Lower leg skin (tissue), 4 donors: ENCODE results near the gene NRSN1. TPM values are rescaled to one million over a fixed set of nuclear protein-coding genes. Genes with fewer than 3 reads are reported as not detected.

Experiments used
- DNase-seq, 2 donors: peaks; one replicate each; pipeline ENCODE4 v3.0.0-alpha.2; 2019; ENCODE audit warnings: low spot score in 2 of 2
- H3K4me3 ChIP-seq: fragments of 200-600 bp; sonication (generic); 2 replicates; pipeline ENCODE4 v1.5.1; 2017; ENCODE audit warnings: mild to moderate bottlenecking, low read depth; ENCODE audit not compliant: poor library complexity, severe bottlenecking
- POLR2A ChIP-seq, 2 donors: fragments of 450-650 bp; IDR thresholded peaks; one replicate each; pipeline ENCODE4 v1.6.1; 2016 to 2017; ENCODE audit warnings: antibody characterized with exemption in 2 of 2, mild to moderate bottlenecking in 1 of 2, moderate library complexity in 1 of 2
- WGBS, 2 donors: methylation state at CpG; one replicate each; pipeline ENCODE4 v1.1.5; 2018; 5-methylcytosine and 5-hydroxymethylcytosine counted together
- intact Hi-C: fragments of 100-400 bp; cut with DNase I; formaldehyde crosslinking; loops from one replicate; pipeline ENCODE4 v1.15.0; 2023; ENCODE audit warnings: low total_unique reads
- total RNA-seq, 4 donors: library from RNA; depleted of rRNA; stranded (reverse); fragments of >200 nt; gene quantifications; one replicate each; pipeline ENCODE4 v1.1.0, GENCODE V29; 2016
- TF ChIP-seq, protein P1 (sequence below), 3 donors: fragments of 450-650 bp; IDR thresholded peaks; one replicate each; pipeline ENCODE4 v1.5.1; 2016; ENCODE audit warnings: antibody characterized with exemption in 3 of 3, mild to moderate bottlenecking in 3 of 3, moderate library complexity in 2 of 3

Gene NRSN1
- total RNA-seq, 4 donors from 2014 or later = not detected

DNA sequence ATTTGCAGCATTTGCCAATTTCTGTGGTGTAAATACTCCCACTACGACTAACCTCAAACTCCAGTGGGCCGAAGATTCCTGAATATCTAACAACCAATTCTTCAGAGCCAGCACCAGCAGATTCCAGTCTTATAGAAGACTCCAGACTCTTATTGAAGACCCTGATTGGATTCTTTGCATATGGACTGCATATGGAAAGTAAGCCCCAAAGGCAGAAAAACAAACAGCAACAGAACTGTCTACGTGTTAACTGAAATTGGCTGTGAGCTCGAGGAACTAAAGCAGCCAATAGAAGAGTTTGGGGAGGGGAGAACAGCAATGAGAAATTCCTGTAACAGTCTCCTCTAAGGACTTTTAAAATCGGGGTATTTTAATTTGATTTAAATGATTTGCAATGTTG lies 19.7 kb upstream of the NRSN1 start:
- WGBS, 2 donors = 75 to 77% methylated on average over 5 of the region's 5 CpGs
- DNase-seq = no peak
- TF ChIP-seq, protein P1, sequence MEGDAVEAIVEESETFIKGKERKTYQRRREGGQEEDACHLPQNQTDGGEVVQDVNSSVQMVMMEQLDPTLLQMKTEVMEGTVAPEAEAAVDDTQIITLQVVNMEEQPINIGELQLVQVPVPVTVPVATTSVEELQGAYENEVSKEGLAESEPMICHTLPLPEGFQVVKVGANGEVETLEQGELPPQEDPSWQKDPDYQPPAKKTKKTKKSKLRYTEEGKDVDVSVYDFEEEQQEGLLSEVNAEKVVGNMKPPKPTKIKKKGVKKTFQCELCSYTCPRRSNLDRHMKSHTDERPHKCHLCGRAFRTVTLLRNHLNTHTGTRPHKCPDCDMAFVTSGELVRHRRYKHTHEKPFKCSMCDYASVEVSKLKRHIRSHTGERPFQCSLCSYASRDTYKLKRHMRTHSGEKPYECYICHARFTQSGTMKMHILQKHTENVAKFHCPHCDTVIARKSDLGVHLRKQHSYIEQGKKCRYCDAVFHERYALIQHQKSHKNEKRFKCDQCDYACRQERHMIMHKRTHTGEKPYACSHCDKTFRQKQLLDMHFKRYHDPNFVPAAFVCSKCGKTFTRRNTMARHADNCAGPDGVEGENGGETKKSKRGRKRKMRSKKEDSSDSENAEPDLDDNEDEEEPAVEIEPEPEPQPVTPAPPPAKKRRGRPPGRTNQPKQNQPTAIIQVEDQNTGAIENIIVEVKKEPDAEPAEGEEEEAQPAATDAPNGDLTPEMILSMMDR (IDR thresholded peaks at IDR 0.05) = no peak
- TF ChIP-seq POLR2A (IDR thresholded peaks at IDR 0.05) = no peak
- no peak overlapping the region for H3K4me3 ChIP-seq
- intact Hi-C loops = no loop called here

DNA sequence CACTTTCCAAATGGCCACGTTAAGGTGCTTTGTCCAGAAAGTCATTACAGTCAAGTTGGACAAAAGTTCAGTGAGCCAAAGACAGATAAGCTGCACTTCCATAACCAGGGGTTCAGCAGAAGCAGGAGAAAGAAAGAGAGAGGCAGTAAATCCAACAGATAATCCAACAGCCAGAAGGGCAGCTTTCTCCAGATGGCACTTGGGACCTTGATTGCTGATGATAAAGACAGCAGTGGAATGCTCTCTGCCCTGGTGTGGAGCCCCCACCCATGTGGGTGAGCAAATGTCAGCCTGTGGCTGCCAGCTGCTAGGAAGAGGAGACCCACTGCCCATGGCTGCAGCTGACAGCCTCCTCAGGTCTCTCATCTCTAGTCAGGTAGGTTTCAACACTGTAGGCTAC lies 18.7 kb upstream of the NRSN1 start:
- H3K4me3 ChIP-seq = no peak overlapping the region
- intact Hi-C loops = no loop called here
- TF ChIP-seq POLR2A (IDR thresholded peaks at IDR 0.05) = no peak
- TF ChIP-seq, protein P1 (IDR thresholded peaks at IDR 0.05) = no peak
- WGBS, 2 donors = 85 to 86% methylated on average over 1 of the region's 1 CpG
- DNase-seq = no peak

DNA sequence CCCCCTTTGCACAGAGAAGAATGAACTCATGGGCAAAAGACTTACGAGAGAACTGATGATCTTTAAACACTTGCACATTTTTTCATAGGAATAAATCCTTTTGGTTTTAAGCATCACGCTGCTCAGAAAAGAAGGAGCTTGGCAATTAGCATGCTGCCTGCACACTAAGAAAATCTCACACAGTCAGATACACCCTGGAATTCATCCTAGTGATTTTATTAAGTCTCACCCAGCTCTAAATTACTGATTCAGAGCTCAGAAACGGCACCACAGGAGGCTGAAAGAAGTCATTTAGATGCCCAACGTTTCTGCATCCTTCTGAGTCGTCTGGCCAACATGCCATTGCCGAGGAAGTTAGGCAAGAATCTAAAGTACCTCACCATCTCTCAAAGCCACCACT lies 18.0 kb upstream of the NRSN1 start:
- DNase-seq = no peak
- no peak for TF ChIP-seq POLR2A (IDR thresholded peaks at IDR 0.05)
- TF ChIP-seq, protein P1 (IDR thresholded peaks at IDR 0.05) = no peak
- no peak overlapping the region for H3K4me3 ChIP-seq
- 66 to 70% methylated on average over 6 of the region's 6 CpGs for WGBS, 2 donors
- intact Hi-C loops = no loop called here

GRCh38 chr6:24110417-24110816 lies 15.6 kb upstream of the NRSN1 start:
- TF ChIP-seq POLR2A (IDR thresholded peaks at IDR 0.05) = no peak
- TF ChIP-seq, protein P1 (IDR thresholded peaks at IDR 0.05) = no peak
- DNase-seq = no peak
- no peak overlapping the region for H3K4me3 ChIP-seq
- WGBS, 2 donors = 0% methylated on average over 1 of the region's 1 CpG
- intact Hi-C loops = no loop called here

DNA sequence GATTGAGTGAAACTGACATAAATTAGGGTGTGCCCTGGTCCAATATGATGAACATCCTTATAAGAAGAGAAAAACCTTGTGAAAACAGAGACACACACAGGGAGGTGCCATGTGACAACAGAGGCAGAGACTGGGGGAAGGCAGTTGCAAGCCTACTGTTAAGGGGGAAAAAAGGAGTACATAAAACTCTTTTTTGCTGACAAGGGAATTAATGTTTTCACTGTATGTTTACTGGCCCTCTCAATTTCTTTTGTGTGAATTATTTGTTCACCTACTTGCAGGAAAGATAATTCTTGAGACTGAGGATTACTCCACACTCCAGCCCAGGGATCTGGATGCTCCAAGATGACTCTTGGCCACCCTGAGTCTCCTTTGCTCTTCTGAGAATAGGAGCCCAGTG lies 12.1 kb upstream of the NRSN1 start:
- no peak for DNase-seq
- no peak overlapping the region for H3K4me3 ChIP-seq
- intact Hi-C loops = no loop called here
- TF ChIP-seq, protein P1 (IDR thresholded peaks at IDR 0.05) = no peak
- no peak for TF ChIP-seq POLR2A (IDR thresholded peaks at IDR 0.05)

- no peak for TF ChIP-seq POLR2A (IDR thresholded peaks at IDR 0.05)
- TF ChIP-seq, protein P1 (IDR thresholded peaks at IDR 0.05) = no peak
- no peak overlapping the region for H3K4me3 ChIP-seq
- DNase-seq = no peak
- WGBS, 2 donors = 79 to 86% methylated on average over 2 of the region's 2 CpGs
- intact Hi-C loops = no loop called here
These were observed 9.0 kb upstream of the NRSN1 start for GRCh38 chr6:24117021-24117420.
